Stimulated activated effector memory CD8-positive, alpha-beta T cell treated with anti-CD3 and anti-CD28 coated beads, Interleukin-12 subunit alpha, Interleukin-12 subunit beta, amount 100 ng/mL, for 72 hours (primary cell): ENCODE results near the gene CMC1.

Source experiments
- ATAC-seq: fragments of 150-1000 bp; cut with Tn5 transposase; 2 replicates; pipeline ENCODE4 v1.10.0; 2021
- DNase-seq, 2 donors: peaks; one replicate each; pipeline ENCODE4 v3.0.0; 2021 to 2022; ENCODE audit warnings: low spot score in 2 of 2
- H3K27ac Mint-ChIP-seq: one replicate; pipeline ENCODE4 v1.8.0; 2022; ENCODE audit warnings: mild to moderate bottlenecking, mixed read lengths
- H3K36me3 Mint-ChIP-seq: one replicate; pipeline ENCODE4 v1.8.0; 2022; ENCODE audit warnings: mild to moderate bottlenecking, mixed read lengths
- H3K4me1 Mint-ChIP-seq: one replicate; pipeline ENCODE4 v1.8.0; 2022; ENCODE audit warnings: mixed read lengths
- H3K4me3 Mint-ChIP-seq: one replicate; pipeline ENCODE4 v1.8.0; 2022; ENCODE audit warnings: mild to moderate bottlenecking, mixed read lengths
- H3K9me3 Mint-ChIP-seq: one replicate; pipeline ENCODE4 v1.8.0; 2022; ENCODE audit warnings: mixed read lengths

The CMC1 gene

DNA sequence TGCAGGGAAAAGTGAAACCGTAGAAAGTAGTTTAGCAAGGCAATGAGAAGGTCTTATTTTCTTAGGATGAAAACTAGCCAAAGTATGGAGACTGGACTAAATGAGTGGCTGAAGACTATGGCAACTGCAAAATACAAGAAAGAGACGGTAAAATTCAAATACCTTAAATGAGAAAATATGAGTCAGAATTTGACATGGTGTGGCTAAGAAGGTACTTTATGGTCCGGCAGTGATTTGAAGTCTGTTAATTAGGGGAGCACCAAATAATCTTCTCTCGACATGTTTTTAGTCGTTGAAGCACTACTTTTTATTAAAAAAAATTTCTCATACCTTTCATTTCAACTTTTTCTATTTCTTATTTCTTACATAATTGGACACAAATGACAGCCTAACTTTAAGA, 12.8 kb upstream of the CMC1 start:
- ATAC-seq (no peak), DNase-seq (no peak)
- Mint-ChIP-seq H3K27ac (no peak overlapping the region), H3K4me3 (no peak overlapping the region), H3K36me3 (no peaks in the 10 kb centered on the region), H3K4me1 (peaks cover 48% of the 10 kb centered on the region), H3K9me3 (peaks cover 9% of the 10 kb centered on the region)

GRCh38 chr3:28232659-28233058, 8.8 kb upstream of the CMC1 start:
- H3K4me3 Mint-ChIP-seq = no peak overlapping the region
- no peak for ATAC-seq
- no peaks in the 10 kb centered on the region for H3K36me3 Mint-ChIP-seq
- H3K4me1 Mint-ChIP-seq = peaks cover 46% of the 10 kb centered on the region
- no peak for DNase-seq
- peaks cover 9% of the 10 kb centered on the region for H3K9me3 Mint-ChIP-seq
- H3K27ac Mint-ChIP-seq = no peak overlapping the region

DNA sequence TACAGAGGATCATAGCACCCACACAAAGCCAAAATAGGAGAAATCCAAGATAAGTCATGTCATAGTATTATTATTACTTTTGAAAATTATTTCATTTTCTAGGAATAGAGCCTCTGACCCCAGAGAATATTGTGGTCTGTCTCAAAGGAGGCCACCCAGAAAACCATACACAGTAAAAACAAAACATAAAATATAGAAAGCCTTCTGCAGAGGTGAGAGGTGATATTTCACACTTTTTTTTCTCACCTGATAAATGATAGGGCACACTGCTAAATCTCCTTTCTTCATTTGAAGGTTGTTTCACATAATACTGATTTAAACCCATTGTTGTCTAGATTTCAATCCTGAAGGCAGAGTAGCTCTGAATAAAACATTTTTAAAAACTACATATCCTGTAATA, 7.0 kb upstream of the CMC1 start:
- H3K36me3 Mint-ChIP-seq = no peaks in the 10 kb centered on the region
- H3K4me3 Mint-ChIP-seq = no peak overlapping the region
- peak; percentile 80 for ATAC-seq
- H3K9me3 Mint-ChIP-seq = peaks cover 9% of the 10 kb centered on the region
- DNase-seq = no peak
- H3K4me1 Mint-ChIP-seq = peaks cover 47% of the 10 kb centered on the region
- H3K27ac Mint-ChIP-seq = peak overlapping the region; percentile 24

DNA sequence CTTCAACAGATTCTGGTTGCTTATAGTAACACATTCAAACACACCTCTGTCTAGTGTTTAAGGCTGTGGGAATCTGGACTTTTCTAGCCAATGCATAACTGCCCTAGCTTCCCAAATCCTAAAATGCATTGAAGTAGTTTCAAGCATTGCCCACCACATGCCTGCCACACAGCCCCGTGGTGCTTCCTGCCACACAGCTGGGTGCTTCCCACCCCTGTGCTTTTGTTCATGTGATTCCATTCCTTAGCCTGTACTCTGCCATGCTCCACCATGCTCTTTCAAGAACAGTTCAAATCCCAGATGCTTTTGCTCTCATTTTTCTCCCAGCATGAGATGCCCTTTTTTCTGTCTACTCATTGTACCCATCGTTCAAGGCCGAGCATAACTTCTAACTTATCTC, 2.3 kb upstream of the CMC1 start:
- DNase-seq (no peak), ATAC-seq (no peak)
- peaks cover 7% of the 10 kb centered on the region for H3K9me3 Mint-ChIP-seq
- H3K4me1 Mint-ChIP-seq = peaks cover 50% of the 10 kb centered on the region
- no peak overlapping the region for H3K4me3 Mint-ChIP-seq
- H3K27ac Mint-ChIP-seq = no peak overlapping the region
- H3K36me3 Mint-ChIP-seq = peaks cover 7% of the 10 kb centered on the region

GRCh38 chr3:28240441-28240840, 978 bp upstream of the CMC1 start:
- Mint-ChIP-seq H3K4me1 (peaks cover 48% of the 10 kb centered on the region), H3K27ac (no peak overlapping the region), H3K4me3 (peak overlapping the region; percentile 88), H3K36me3 (peaks cover 12% of the 10 kb centered on the region), H3K9me3 (peaks cover under 1% of the 10 kb centered on the region)
- ATAC-seq (no peak), DNase-seq (no peak)

DNA sequence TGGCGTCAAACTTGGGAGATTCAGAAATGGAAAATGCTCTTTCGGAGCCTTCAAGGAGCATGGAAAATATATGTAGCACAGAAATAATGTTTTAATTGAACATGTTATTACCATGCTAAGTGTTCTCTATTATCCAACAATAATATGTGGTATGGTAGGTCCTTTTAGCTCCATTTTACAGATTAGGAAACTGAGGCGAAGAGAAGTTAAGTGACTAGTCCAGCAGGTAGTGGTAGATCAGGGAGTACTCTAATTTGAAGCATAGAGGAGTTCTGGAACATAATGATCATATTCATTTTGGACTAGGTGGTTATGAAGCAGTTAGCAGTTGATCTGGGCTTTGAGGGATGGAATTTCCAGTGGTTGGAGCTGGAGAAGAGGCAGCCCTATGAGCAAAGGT, 1.1 kb downstream of the CMC1 start:
- ATAC-seq = no peak
- no peak for DNase-seq
- H3K4me1 Mint-ChIP-seq = peaks cover 59% of the 10 kb centered on the region
- peaks cover 12% of the 10 kb centered on the region for H3K36me3 Mint-ChIP-seq
- peak overlapping the region; percentile 32 for H3K27ac Mint-ChIP-seq
- no peaks in the 10 kb centered on the region for H3K9me3 Mint-ChIP-seq
- H3K4me3 Mint-ChIP-seq = peak overlapping the region; percentile 88

GRCh38 chr3:28243424-28244106, 2.1 kb downstream of the CMC1 start:
- peaks cover 12% of the 10 kb centered on the region for H3K36me3 Mint-ChIP-seq
- H3K4me3 Mint-ChIP-seq = peak overlapping the region; percentile 88
- no peaks in the 10 kb centered on the region for H3K9me3 Mint-ChIP-seq
- DNase-seq (no peak), ATAC-seq (peak; percentile 69)
- H3K4me1 Mint-ChIP-seq = peaks cover 70% of the 10 kb centered on the region
- peak overlapping the region; percentile 32 for H3K27ac Mint-ChIP-seq

DNA sequence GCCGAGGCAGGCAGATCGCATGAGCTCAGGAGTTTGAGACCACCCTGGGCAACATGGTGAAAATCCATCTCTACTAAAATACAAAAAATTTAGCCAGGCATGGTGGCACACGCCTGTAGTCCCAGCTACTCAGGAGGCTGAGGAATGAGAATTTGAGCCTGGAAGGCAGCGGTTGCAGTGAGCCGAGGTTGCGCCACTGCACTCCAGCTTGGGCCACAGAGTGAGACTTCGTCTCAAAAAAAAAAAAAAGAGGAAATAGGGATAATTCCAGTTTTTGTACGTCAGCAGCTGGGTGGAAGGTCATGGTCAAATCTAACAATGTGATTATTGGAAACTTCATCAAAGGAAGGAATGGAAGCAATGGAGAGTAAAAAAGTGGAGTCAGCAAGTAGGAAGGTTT, 3.1 kb downstream of the CMC1 start:
- Mint-ChIP-seq H3K36me3 (peaks cover 12% of the 10 kb centered on the region), H3K4me3 (peak overlapping the region; percentile 88), H3K4me1 (peaks cover 70% of the 10 kb centered on the region), H3K27ac (peak overlapping the region; percentile 32), H3K9me3 (no peaks in the 10 kb centered on the region)
- no peak for DNase-seq
- no peak for ATAC-seq

DNA sequence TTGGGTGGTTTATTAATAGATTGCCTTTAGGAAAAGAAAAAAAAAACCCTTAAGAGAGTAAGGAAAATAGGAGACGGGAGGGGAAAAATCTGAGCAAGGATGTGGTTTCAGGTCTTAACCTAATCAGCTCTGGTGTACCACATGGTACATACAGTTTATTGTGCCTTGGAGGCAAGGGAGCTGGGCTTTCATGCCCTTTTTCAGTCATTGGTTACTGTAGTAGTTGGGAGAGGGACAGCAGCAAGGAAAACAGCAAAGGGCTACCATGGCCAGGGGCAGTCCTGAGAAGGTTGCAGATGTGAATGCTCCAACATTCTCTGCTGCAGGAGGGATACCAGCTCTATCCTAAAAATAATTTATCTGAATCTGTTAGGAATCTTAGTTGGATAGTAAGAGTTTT, 5.9 kb downstream of the CMC1 start:
- H3K27ac Mint-ChIP-seq = peak overlapping the region; percentile 70
- no peak for ATAC-seq
- H3K9me3 Mint-ChIP-seq = no peaks in the 10 kb centered on the region
- peaks cover 5% of the 10 kb centered on the region for H3K36me3 Mint-ChIP-seq
- H3K4me3 Mint-ChIP-seq = peak overlapping the region; percentile 13
- DNase-seq = no peak
- peaks cover 83% of the 10 kb centered on the region for H3K4me1 Mint-ChIP-seq

DNA sequence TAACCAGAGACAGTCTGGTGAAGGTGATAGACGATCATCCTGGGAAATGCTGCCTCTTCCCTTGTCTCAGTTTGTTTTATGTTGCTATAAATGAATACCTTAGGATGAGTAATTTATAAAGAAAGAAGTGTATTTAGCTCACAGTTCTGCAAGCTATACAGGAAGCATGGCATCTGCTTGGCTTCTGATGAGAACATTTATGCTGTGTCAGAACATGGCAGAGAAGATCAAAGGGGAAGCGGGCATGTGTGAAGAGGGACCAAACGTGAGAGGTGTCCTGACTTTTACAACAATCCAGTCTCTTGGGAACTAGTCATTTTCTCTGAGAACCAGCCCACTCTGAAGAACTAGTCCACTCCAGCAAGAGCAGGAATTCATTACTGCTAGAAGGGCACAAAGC, 9.6 kb downstream of the CMC1 start:
- Mint-ChIP-seq H3K36me3 (no peaks in the 10 kb centered on the region), H3K4me3 (peak overlapping the region; percentile 44), H3K9me3 (no peaks in the 10 kb centered on the region), H3K27ac (peak overlapping the region; percentile 87), H3K4me1 (peaks cover 69% of the 10 kb centered on the region)
- peak; percentile 57 for ATAC-seq
- no peak for DNase-seq

GRCh38 chr3:28252001-28252431, 10.6 kb downstream of the CMC1 start:
- ATAC-seq (peak; percentile 82), DNase-seq (peak in 1 of 2 donors; percentile 62)
- H3K9me3 Mint-ChIP-seq = no peaks in the 10 kb centered on the region
- H3K36me3 Mint-ChIP-seq = no peaks in the 10 kb centered on the region
- H3K27ac Mint-ChIP-seq = peak overlapping the region; percentile 87
- peaks cover 64% of the 10 kb centered on the region for H3K4me1 Mint-ChIP-seq
- H3K4me3 Mint-ChIP-seq = peak overlapping the region; percentile 44

DNA sequence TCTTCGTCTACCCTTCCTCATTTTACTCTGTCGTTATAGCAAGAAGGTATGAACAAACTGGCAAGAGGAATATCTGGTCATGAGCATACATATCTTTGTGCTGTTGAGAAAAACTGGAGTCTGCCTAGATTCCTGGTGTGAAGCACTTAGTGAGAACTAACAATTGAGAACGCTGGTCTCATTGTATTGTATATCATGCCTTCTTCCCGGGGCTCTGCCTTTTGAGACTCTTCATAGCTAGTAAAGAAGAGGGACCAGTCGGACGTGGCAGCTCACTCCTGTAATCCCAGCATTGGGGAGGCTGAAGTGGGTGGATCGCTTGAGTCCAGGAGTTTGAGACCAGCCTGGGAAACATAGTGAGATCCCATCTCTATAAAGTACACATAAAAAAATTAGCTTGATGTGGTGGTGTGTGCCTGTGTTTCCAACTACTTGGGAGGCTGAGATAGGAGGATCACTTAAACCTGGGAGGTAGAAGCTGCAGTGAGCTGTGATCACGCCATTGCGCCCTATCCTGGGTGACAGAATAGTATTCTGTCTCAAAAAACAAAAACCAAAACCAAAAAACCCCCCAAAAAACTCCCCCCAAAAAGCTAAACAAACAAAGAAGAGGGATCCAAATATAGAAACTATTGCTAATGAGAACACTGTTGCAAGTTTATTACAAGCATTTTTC, 11.8 kb downstream of the CMC1 start:
- H3K36me3 Mint-ChIP-seq = no peaks in the 10 kb centered on the region
- no peak for ATAC-seq
- peak overlapping the region; percentile 87 for H3K27ac Mint-ChIP-seq
- DNase-seq = no peak
- peaks cover 52% of the 10 kb centered on the region for H3K4me1 Mint-ChIP-seq
- peak overlapping the region; percentile 44 for H3K4me3 Mint-ChIP-seq
- H3K9me3 Mint-ChIP-seq = peaks cover 2% of the 10 kb centered on the region

GRCh38 chr3:28262001-28262400, 20.6 kb downstream of the CMC1 start:
- Mint-ChIP-seq H3K9me3 (peaks cover 3% of the 10 kb centered on the region), H3K4me1 (peaks cover 6% of the 10 kb centered on the region), H3K4me3 (no peak overlapping the region), H3K27ac (no peak overlapping the region), H3K36me3 (peaks cover 26% of the 10 kb centered on the region)
- ATAC-seq (no peak), DNase-seq (no peak)

GRCh38 chr3:28265641-28266040, 24.2 kb downstream of the CMC1 start:
- DNase-seq (no peak), ATAC-seq (no peak)
- H3K4me1 Mint-ChIP-seq = no peaks in the 10 kb centered on the region
- H3K27ac Mint-ChIP-seq = no peak overlapping the region
- peaks cover 26% of the 10 kb centered on the region for H3K36me3 Mint-ChIP-seq
- H3K9me3 Mint-ChIP-seq = no peaks in the 10 kb centered on the region
- H3K4me3 Mint-ChIP-seq = no peak overlapping the region

GRCh38 chr3:28267984-28268849, 26.8 kb downstream of the CMC1 start:
- no peak overlapping the region for H3K4me3 Mint-ChIP-seq
- ATAC-seq = no peak
- H3K27ac Mint-ChIP-seq = no peak overlapping the region
- H3K9me3 Mint-ChIP-seq = peaks cover 11% of the 10 kb centered on the region
- H3K4me1 Mint-ChIP-seq = peaks cover 12% of the 10 kb centered on the region
- no peak for DNase-seq
- peaks cover 38% of the 10 kb centered on the region for H3K36me3 Mint-ChIP-seq
